Measurements from ENCODE around the gene FRMD4A. TPM values are rescaled to one million over a fixed set of nuclear protein-coding genes. Genes with fewer than 3 reads are reported as not detected.

FRMD4A gene
- total and polyA plus RNA-seq, 10 of the 15 experiments (the other 5 are each of a cell fraction or from before 2014, with no cell fraction given), result 17.8 to 75.2 (median 39.1) TPM

- no peak for ATAC-seq
Observed at GRCh38 chr10:14039968-14040668, 290.6 kb downstream of the FRMD4A start.

GRCh38 chr10:14036233-14036632 lies 294.5 kb downstream of the FRMD4A start:
- DNase-seq (ENCODE audit: low read depth, low spot score) (no peak), FAIRE-seq (no peak), ATAC-seq (no peak)
- Histone ChIP-seq H3K4me3 (no peak overlapping the region), H2AFZ (ENCODE audit: control insufficient read depth, low read depth, low read length) (no peak overlapping the region), H3K27ac (ENCODE audit: control insufficient read depth, insufficient read depth) (no peak overlapping the region), H3K9me3 (replicated peaks; ENCODE audit: control insufficient read depth, insufficient read depth, low read length) (no peaks in the 10 kb centered on the region; the same call in 2 of the 3 replicates), H3K36me3 (ENCODE audit: control insufficient read depth in 2 of 2, insufficient read depth in 2 of 2, low read length in 1 of 2) (no peaks in the 10 kb centered on the region), H3K9ac (ENCODE audit: control insufficient read depth, insufficient read depth, low read length) (no peak overlapping the region), H3K4me1 (ENCODE audit: control insufficient read depth, insufficient read depth, low read length) (no peaks in the 10 kb centered on the region), H4K20me1 (ENCODE audit: control insufficient read depth, insufficient read depth) (no peaks in the 10 kb centered on the region), H3K27me3 (replicated peaks in 1 of 2; ENCODE audit: control insufficient read depth in 2 of 2, insufficient read depth in 2 of 2, low read length in 1 of 2) (no peaks in the 10 kb centered on the region), H3K79me2 (ENCODE audit: control insufficient read depth, insufficient read depth, low read length) (no peaks in the 10 kb centered on the region), H3K4me2 (ENCODE audit: control insufficient read depth, insufficient read depth) (no peak overlapping the region)
- ChIA-PET POLR2A (no interaction called here), RAD21 (ENCODE audit: unreplicated experiment) (no interaction called here), SMC1A (ENCODE audit: uncharacterized antibody, unreplicated experiment) (no interaction called here), CTCF (no interaction called here)
- 50% methylated on average over 7 of the region's 7 CpGs for WGBS (ENCODE audit: insufficient coverage, insufficient replicate concordance, low lambda C conversion rate, missing lambda C conversion rate)
- in situ Hi-C loops (cut with MboI) (no loop called here), intact Hi-C loops (cut with micrococcal nuclease; ENCODE audit: unreplicated experiment) (no loop called here)
- BruUV-seq (replicated peaks), result no TSS peak
- no peak for TF ChIP-seq SPI1 (IDR thresholded peaks at IDR 0.05; ENCODE audit: borderline replicate concordance, insufficient read depth, low read depth, low read length)
- no peak for TF ChIP-seq ZBTB33 (IDR thresholded peaks at IDR 0.05)
- no peak for TF ChIP-seq TARDBP (IDR thresholded peaks at IDR 0.05; ENCODE audit: borderline replicate concordance)
- no peak for TF ChIP-seq TCF7 (IDR thresholded peaks at IDR 0.05; ENCODE audit: borderline replicate concordance)
- TF ChIP-seq JUNB (IDR thresholded peaks at IDR 0.05), result no peak
- TF ChIP-seq BHLHE40 (IDR thresholded peaks at IDR 0.05; ENCODE audit: borderline replicate concordance in 1 of 2, low read depth in 2 of 2, low read length in 1 of 2), result no peak
- no peak for TF ChIP-seq CEBPB (IDR thresholded peaks at IDR 0.05; ENCODE audit: borderline replicate concordance in 1 of 2, low read depth in 2 of 2, low read length in 2 of 2)
- TF ChIP-seq SMARCA5 (IDR thresholded peaks at IDR 0.05), result no peak
- no peak for TF ChIP-seq STAT1 (conservative IDR thresholded peaks at IDR 0.05)
- no peak for TF ChIP-seq DPF2 (IDR thresholded peaks at IDR 0.05)
- TF ChIP-seq ASH2L (IDR thresholded peaks at IDR 0.05; ENCODE audit: borderline replicate concordance, low read depth), result no peak

More at GRCh38 chr10:14039968-14040668, 290.6 kb downstream of the FRMD4A start:
- SMC1A ChIA-PET (ENCODE audit: uncharacterized antibody, unreplicated experiment), result interaction anchor here (1.1 to 3.0 kb wide), 6 partner anchors 8 to 21 kb away, joined by 3 to 12 read pairs (median 7); no protein-coding TSS in a partner anchor
- intact Hi-C loops (cut with micrococcal nuclease; ENCODE audit: unreplicated experiment), result no loop called here
- no peak for TF ChIP-seq NR2F1 (conservative IDR thresholded peaks at IDR 0.05)
- no peak for TF ChIP-seq WRNIP1 (IDR thresholded peaks at IDR 0.05; ENCODE audit: borderline replicate concordance, low read depth, low read length)
- no peak for TF ChIP-seq SREBF1 (IDR thresholded peaks at IDR 0.05; ENCODE audit: low read length)
- no peak for TF ChIP-seq YBX1 (IDR thresholded peaks at IDR 0.05)
- no peak for TF ChIP-seq CREB1 (IDR thresholded peaks at IDR 0.05; ENCODE audit: low read depth)
- no peak for TF ChIP-seq SP1 (IDR thresholded peaks at IDR 0.05; ENCODE audit: low read depth, low read length)
- in situ Hi-C loops (cut with MboI), result no loop called here
- RAD21 ChIA-PET (ENCODE audit: unreplicated experiment), result interaction anchor here (1.1 to 2.0 kb wide), 7 partner anchors 13 to 145 kb away, joined by 3 to 7 read pairs (median 6); no protein-coding TSS in a partner anchor
- CTCF ChIA-PET, result interaction anchor here (1.0 to 1.4 kb wide), 2 partner anchors 10 to 179 kb away, joined by 3 to 4 read pairs; no protein-coding TSS in a partner anchor
- Histone ChIP-seq H3K36me3 (ENCODE audit: control insufficient read depth in 2 of 2, insufficient read depth in 2 of 2, low read length in 1 of 2) (no peaks in the 10 kb centered on the region), H3K79me2 (ENCODE audit: control insufficient read depth, insufficient read depth, low read length) (no peaks in the 10 kb centered on the region), H3K4me1 (ENCODE audit: control insufficient read depth, insufficient read depth, low read length) (peaks cover 5% of the 10 kb centered on the region; the same call in 1 of the 2 replicates), H3K4me2 (ENCODE audit: control insufficient read depth, insufficient read depth) (no peak overlapping the region), H4K20me1 (ENCODE audit: control insufficient read depth, insufficient read depth) (no peaks in the 10 kb centered on the region), H3K27me3 (replicated peaks in 1 of 2; ENCODE audit: control insufficient read depth in 2 of 2, insufficient read depth in 2 of 2, low read length in 1 of 2) (no peaks in the 10 kb centered on the region), H3K4me3 (no peak overlapping the region), H3K27ac (ENCODE audit: control insufficient read depth, insufficient read depth) (no peak overlapping the region), H3K9ac (ENCODE audit: control insufficient read depth, insufficient read depth, low read length) (no peak overlapping the region), H3K9me3 (replicated peaks; ENCODE audit: control insufficient read depth, insufficient read depth, low read length) (no peaks in the 10 kb centered on the region), H2AFZ (ENCODE audit: control insufficient read depth, low read depth, low read length) (no peak overlapping the region)
- BruUV-seq (replicated peaks), result no TSS peak
- 11% methylated on average over 4 of the region's 4 CpGs for WGBS (ENCODE audit: insufficient coverage, insufficient replicate concordance, low lambda C conversion rate, missing lambda C conversion rate)
- POLR2A ChIA-PET, result interaction anchor here (1.4 to 2.1 kb wide), 2 partner anchors 21 to 30 kb away, joined by 3 to 4 read pairs; no protein-coding TSS in a partner anchor
- no peak for FAIRE-seq
- DNase-seq (ENCODE audit: low read depth, low spot score), result no peak

All from GM12878 (cell line).